SK-N-SH treated with all-trans-retinoic acid at 6 μM for 48 hours (cell line): ENCODE results near the gene CLTCL1.

Experiments used
- ATAC-seq: fragments of 200-7000 bp; cut with Tn5 transposase; 3 replicates; pipeline ENCODE4 v1.9.1; 2020; ENCODE audit warnings: mild to moderate bottlenecking, moderate library complexity
- ARNTL ChIP-seq: fragments of 450-650 bp; formaldehyde crosslinking; IDR thresholded peaks from 2 replicates; pipeline ENCODE4 v1.5.0; 2020; ENCODE audit warnings: low read depth, mild to moderate bottlenecking, moderate library complexity, borderline replicate concordance
- BACH2 ChIP-seq: fragments of 250-450 bp; sonication (Bioruptor Pico); IDR thresholded peaks from 2 replicates; pipeline ENCODE4 v1.9.0; 2021; ENCODE audit warnings: mild to moderate bottlenecking, borderline replicate concordance
- ESRRG ChIP-seq: fragments of 250-450 bp; sonication (Bioruptor Pico); IDR thresholded peaks from 2 replicates; pipeline ENCODE4 v1.6.1; 2021; ENCODE audit warnings: mild to moderate bottlenecking
- GLIS3 ChIP-seq: fragments of 250-450 bp; sonication (Bioruptor Pico); IDR thresholded peaks from 2 replicates; pipeline ENCODE4 v1.5.0; 2020; ENCODE audit warnings: mild to moderate bottlenecking, moderate library complexity
- ISL1 ChIP-seq: fragments of 250-450 bp; sonication (Bioruptor Pico); IDR thresholded peaks from 2 replicates; pipeline ENCODE4 v2.1.2; 2022; ENCODE audit warnings: mild to moderate bottlenecking, moderate library complexity
- OSR1 ChIP-seq: fragments of 250-450 bp; sonication (Bioruptor Pico); IDR thresholded peaks from 2 replicates; pipeline ENCODE4 v1.8.0; 2022; ENCODE audit warnings: moderate library complexity, mild to moderate bottlenecking, inconsistent platforms
- PPARA ChIP-seq: fragments of 250-450 bp; sonication (Bioruptor Pico); IDR thresholded peaks from 2 replicates; pipeline ENCODE4 v1.5.0; 2020; ENCODE audit warnings: mild to moderate bottlenecking, borderline replicate concordance
- RARB ChIP-seq: fragments of 250-450 bp; sonication (Bioruptor Pico); IDR thresholded peaks from 2 replicates; pipeline ENCODE4 v1.8.0; 2021; ENCODE audit warnings: mild to moderate bottlenecking, moderate library complexity
- SNAI2 ChIP-seq: fragments of 250-450 bp; sonication (Bioruptor Pico); IDR thresholded peaks from 2 replicates; pipeline ENCODE4 v1.5.0; 2020; ENCODE audit warnings: mild to moderate bottlenecking, moderate library complexity
- TCF4 ChIP-seq: fragments of 250-450 bp; sonication (Bioruptor Pico); IDR thresholded peaks from 2 replicates; pipeline ENCODE4 v1.8.0; 2021; ENCODE audit warnings: mild to moderate bottlenecking, moderate library complexity, borderline replicate concordance
- TOX ChIP-seq: fragments of 250-450 bp; sonication (Bioruptor Pico); IDR thresholded peaks from 2 replicates; pipeline ENCODE4 v1.8.0; 2021; ENCODE audit warnings: mild to moderate bottlenecking, moderate library complexity, borderline replicate concordance
- ZC3H10 ChIP-seq: fragments of 250-450 bp; sonication (Bioruptor Pico); IDR thresholded peaks from 2 replicates; pipeline ENCODE4 v1.5.1; 2021; ENCODE audit warnings: mild to moderate bottlenecking, moderate library complexity
- ZFP3 ChIP-seq: fragments of 250-450 bp; sonication (Bioruptor Pico); IDR thresholded peaks from 2 replicates; pipeline ENCODE4 v1.5.0; 2020; ENCODE audit warnings: mild to moderate bottlenecking, moderate library complexity
- ZNF565 ChIP-seq: fragments of 450-650 bp; formaldehyde crosslinking; conservative IDR thresholded peaks from 2 replicates; pipeline ENCODE4 v1.5.0; 2020; ENCODE audit warnings: low read depth, mild to moderate bottlenecking, moderate library complexity
- ZNF70 ChIP-seq: fragments of 450-650 bp; formaldehyde crosslinking; IDR thresholded peaks from 2 replicates; pipeline ENCODE4 v1.5.0; 2020; ENCODE audit warnings: mild to moderate bottlenecking, moderate library complexity
- ZNF8 ChIP-seq: fragments of 450-650 bp; formaldehyde crosslinking; IDR thresholded peaks from 2 replicates; pipeline ENCODE4 v1.5.0; 2020; ENCODE audit warnings: mild to moderate bottlenecking, moderate library complexity
- TF ChIP-seq, protein P1 (sequence below): fragments of 250-450 bp; sonication (Bioruptor Pico); IDR thresholded peaks from 2 replicates; pipeline ENCODE4 v1.8.0; 2021; ENCODE audit warnings: low read depth, mild to moderate bottlenecking, moderate library complexity, borderline replicate concordance
- TF ChIP-seq, protein P2 (sequence below): fragments of 250-450 bp; sonication (Bioruptor Pico); IDR thresholded peaks from 2 replicates; pipeline ENCODE4 v1.5.1; 2021; ENCODE audit warnings: mild to moderate bottlenecking, moderate library complexity
- TF ChIP-seq, protein P3 (sequence below): fragments of 250-450 bp; sonication (Bioruptor Pico); IDR thresholded peaks from 2 replicates; pipeline ENCODE4 v1.5.0; 2020; ENCODE audit warnings: mild to moderate bottlenecking, moderate library complexity
- TF ChIP-seq, protein P4 (sequence below): fragments of 250-450 bp; sonication (Bioruptor Pico); IDR thresholded peaks from 2 replicates; pipeline ENCODE4 v1.5.1; 2020; ENCODE audit warnings: low read depth, mild to moderate bottlenecking, moderate library complexity
- TF ChIP-seq, protein P5 (sequence below): fragments of 250-450 bp; sonication (Bioruptor Pico); IDR thresholded peaks from 2 replicates; pipeline ENCODE4 v1.8.0; 2020; ENCODE audit warnings: mild to moderate bottlenecking, moderate library complexity, borderline replicate concordance

CLTCL1 gene

DNA sequence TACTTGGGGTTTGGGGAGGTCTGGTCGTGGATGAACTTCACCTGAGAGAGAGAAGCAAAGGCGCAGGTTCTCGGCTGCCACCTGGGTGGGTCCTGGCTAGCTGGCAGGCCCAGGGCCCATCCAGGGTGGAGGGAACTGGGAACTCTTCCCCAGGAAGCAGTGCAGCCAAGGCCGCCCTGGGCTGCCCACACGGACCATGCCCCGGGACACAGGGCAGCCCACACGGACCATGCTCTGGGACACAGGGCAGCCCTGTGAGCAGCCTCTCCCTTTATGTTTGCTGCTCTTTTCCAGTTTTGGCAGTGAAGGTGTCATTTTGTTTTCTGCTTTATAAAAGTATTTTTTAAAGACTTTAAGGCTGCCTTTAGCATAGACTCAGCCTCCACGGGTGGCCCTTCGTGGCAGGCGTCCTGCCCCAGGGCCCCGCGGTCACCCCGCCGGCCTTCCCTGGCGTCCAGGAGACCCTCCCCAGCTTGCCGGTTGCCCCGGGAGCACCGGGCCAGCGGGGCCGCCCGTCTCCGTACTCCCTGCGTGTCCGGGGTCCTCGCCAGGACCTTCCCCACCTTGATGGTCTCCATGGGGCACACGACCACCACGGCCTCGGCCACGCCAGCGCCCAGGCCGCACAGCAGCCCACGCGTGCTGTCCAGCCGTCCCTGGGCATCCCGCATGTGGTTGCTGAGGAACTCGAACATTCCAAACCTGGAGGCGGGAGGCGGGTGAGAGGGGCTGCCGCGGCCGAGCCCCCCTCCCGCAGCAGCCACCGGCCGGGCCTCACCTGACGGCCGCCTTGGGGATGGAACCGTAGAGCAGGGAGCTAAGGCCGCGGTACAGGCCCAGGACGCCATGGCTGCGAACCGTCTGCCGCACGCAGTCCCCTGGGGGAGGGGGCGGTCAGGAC lies 114.1 kb downstream of the CLTCL1 start:
- TF ChIP-seq GLIS3 (CRISPR knock-in tag) (no peak), ZNF8 (CRISPR knock-in tag) (no peak), OSR1 (CRISPR knock-in tag) (no peak), ESRRG (CRISPR knock-in tag) (no peak), TOX (CRISPR knock-in tag) (no peak), ZNF565 (no peak)
- ATAC-seq: no peak

DNA sequence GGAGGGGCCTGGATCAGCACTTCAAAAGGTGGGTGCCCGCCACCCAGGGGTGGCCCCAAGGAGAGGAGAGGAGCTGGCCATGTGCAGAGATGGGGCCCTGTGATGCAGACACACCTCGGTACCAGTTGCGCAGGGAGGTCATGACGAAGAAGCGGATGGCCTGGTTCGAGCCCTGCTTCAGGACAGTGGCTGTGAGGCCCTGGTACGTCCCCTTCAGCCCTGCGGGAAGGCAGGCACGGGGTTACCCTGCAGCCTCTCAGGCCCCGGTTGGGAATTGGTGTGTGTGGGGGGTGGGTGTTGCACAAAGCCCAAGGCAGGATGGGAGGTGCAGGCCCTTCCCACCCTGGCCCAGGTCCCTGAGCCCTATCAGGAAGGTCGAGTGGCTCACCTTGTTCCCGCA lies 114.8 kb downstream of the CLTCL1 start:
- no peak for TF ChIP-seq TOX (CRISPR knock-in tag)
- ATAC-seq: no peak

DNA sequence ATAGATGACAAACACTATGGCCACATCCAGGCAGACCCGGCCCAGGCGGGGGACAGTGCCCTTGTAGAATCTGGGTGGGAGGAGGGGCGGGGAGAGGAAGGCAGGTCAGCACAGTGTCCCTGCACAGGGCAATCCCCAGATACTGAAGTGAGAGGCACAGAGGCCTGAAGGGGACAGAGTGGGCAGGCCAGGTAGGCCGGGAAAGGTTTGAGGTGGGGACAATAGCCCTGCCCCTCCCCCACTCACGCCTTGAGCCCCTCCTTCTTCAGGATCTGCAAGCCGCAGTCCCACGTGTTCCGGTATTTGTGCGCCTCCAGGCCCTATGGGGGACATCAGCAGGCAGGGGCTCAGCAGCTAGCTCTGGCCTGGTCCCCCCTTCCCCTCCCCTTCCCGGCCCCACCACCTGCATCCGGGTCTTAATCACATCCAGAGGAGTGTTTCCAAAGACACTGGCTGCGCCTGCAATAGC lies 115.3 kb downstream of the CLTCL1 start:
- no peak for TF ChIP-seq SNAI2 (CRISPR knock-in tag)
- TF ChIP-seq, protein P1, sequence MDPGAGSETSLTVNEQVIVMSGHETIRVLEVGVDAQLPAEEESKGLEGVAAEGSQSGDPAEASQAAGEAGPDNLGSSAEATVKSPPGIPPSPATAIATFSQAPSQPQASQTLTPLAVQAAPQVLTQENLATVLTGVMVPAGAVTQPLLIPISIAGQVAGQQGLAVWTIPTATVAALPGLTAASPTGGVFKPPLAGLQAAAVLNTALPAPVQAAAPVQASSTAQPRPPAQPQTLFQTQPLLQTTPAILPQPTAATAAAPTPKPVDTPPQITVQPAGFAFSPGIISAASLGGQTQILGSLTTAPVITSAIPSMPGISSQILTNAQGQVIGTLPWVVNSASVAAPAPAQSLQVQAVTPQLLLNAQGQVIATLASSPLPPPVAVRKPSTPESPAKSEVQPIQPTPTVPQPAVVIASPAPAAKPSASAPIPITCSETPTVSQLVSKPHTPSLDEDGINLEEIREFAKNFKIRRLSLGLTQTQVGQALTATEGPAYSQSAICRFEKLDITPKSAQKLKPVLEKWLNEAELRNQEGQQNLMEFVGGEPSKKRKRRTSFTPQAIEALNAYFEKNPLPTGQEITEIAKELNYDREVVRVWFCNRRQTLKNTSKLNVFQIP (CRISPR knock-in tag): no peak
- TF ChIP-seq ZFP3: no peak
- TF ChIP-seq ZNF70: no peak
- TF ChIP-seq, protein P2, sequence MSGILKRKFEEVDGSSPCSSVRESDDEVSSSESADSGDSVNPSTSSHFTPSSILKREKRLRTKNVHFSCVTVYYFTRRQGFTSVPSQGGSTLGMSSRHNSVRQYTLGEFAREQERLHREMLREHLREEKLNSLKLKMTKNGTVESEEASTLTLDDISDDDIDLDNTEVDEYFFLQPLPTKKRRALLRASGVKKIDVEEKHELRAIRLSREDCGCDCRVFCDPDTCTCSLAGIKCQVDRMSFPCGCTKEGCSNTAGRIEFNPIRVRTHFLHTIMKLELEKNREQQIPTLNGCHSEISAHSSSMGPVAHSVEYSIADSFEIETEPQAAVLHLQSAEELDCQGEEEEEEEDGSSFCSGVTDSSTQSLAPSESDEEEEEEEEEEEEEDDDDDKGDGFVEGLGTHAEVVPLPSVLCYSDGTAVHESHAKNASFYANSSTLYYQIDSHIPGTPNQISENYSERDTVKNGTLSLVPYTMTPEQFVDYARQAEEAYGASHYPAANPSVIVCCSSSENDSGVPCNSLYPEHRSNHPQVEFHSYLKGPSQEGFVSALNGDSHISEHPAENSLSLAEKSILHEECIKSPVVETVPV (CRISPR knock-in tag): no peak
- no peak for TF ChIP-seq RARB
- TF ChIP-seq ZNF565: no peak
- TF ChIP-seq, protein P3, sequence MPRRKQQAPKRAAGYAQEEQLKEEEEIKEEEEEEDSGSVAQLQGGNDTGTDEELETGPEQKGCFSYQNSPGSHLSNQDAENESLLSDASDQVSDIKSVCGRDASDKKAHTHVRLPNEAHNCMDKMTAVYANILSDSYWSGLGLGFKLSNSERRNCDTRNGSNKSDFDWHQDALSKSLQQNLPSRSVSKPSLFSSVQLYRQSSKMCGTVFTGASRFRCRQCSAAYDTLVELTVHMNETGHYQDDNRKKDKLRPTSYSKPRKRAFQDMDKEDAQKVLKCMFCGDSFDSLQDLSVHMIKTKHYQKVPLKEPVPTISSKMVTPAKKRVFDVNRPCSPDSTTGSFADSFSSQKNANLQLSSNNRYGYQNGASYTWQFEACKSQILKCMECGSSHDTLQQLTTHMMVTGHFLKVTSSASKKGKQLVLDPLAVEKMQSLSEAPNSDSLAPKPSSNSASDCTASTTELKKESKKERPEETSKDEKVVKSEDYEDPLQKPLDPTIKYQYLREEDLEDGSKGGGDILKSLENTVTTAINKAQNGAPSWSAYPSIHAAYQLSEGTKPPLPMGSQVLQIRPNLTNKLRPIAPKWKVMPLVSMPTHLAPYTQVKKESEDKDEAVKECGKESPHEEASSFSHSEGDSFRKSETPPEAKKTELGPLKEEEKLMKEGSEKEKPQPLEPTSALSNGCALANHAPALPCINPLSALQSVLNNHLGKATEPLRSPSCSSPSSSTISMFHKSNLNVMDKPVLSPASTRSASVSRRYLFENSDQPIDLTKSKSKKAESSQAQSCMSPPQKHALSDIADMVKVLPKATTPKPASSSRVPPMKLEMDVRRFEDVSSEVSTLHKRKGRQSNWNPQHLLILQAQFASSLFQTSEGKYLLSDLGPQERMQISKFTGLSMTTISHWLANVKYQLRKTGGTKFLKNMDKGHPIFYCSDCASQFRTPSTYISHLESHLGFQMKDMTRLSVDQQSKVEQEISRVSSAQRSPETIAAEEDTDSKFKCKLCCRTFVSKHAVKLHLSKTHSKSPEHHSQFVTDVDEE (CRISPR knock-in tag): no peak
- TF ChIP-seq BACH2: no peak
- TF ChIP-seq ZC3H10 (CRISPR knock-in tag): no peak
- TF ChIP-seq GLIS3 (CRISPR knock-in tag): no peak
- TF ChIP-seq, protein P4, sequence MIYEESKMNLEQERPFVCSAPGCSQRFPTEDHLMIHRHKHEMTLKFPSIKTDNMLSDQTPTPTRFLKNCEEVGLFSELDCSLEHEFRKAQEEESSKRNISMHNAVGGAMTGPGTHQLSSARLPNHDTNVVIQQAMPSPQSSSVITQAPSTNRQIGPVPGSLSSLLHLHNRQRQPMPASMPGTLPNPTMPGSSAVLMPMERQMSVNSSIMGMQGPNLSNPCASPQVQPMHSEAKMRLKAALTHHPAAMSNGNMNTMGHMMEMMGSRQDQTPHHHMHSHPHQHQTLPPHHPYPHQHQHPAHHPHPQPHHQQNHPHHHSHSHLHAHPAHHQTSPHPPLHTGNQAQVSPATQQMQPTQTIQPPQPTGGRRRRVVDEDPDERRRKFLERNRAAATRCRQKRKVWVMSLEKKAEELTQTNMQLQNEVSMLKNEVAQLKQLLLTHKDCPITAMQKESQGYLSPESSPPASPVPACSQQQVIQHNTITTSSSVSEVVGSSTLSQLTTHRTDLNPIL (CRISPR knock-in tag): no peak
- TF ChIP-seq ARNTL (CRISPR knock-in tag): no peak
- no peak for TF ChIP-seq TOX (CRISPR knock-in tag)
- TF ChIP-seq PPARA: no peak
- TF ChIP-seq ISL1 (CRISPR knock-in tag): no peak
- TF ChIP-seq TCF4: no peak
- TF ChIP-seq, protein P5, sequence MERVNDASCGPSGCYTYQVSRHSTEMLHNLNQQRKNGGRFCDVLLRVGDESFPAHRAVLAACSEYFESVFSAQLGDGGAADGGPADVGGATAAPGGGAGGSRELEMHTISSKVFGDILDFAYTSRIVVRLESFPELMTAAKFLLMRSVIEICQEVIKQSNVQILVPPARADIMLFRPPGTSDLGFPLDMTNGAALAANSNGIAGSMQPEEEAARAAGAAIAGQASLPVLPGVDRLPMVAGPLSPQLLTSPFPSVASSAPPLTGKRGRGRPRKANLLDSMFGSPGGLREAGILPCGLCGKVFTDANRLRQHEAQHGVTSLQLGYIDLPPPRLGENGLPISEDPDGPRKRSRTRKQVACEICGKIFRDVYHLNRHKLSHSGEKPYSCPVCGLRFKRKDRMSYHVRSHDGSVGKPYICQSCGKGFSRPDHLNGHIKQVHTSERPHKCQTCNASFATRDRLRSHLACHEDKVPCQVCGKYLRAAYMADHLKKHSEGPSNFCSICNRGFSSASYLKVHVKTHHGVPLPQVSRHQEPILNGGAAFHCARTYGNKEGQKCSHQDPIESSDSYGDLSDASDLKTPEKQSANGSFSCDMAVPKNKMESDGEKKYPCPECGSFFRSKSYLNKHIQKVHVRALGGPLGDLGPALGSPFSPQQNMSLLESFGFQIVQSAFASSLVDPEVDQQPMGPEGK (CRISPR knock-in tag): no peak
- no peak for TF ChIP-seq ESRRG (CRISPR knock-in tag)
- TF ChIP-seq ZNF8 (CRISPR knock-in tag): no peak
- no peak for ATAC-seq
